ENCODE results near the gene RNF114. TPM values are rescaled to one million over a fixed set of nuclear protein-coding genes. Genes with fewer than 3 reads are reported as not detected.

Gene RNF114
- total RNA-seq, 1 donor from 2014 or later: 63.0 TPM

GRCh38 chr20:49982346-49983122 lies 46.3 kb downstream of the RNF114 start, which contains the start of gene SNAI1:
Gene SNAI1, plus strand, starts transcription at chr20:49982980. Its CDS starts 80 bp downstream, at chr20:49983060.
- H3K9me3 ChIP-seq: no peaks in the 10 kb centered on the region
- peak; percentile 93 to 95 for ATAC-seq
- peak within 1 kb of the TSS; percentile 72 for H3K27ac ChIP-seq
- H3K4me3 ChIP-seq: peak within 1 kb of the TSS; percentile 62
- intact Hi-C loops (cut with DNase I): no loop called here
- TF ChIP-seq CTCF (IDR thresholded peaks at IDR 0.05): peak; percentile 61
- H3K27me3 ChIP-seq (ENCODE audit: low read depth): no peaks in the 10 kb centered on the region
- peaks cover 48% of the 10 kb centered on the region for H3K4me1 ChIP-seq
- DNase-seq: peak; percentile 83
- peaks cover 4% of the 10 kb centered on the region for H3K36me3 ChIP-seq

- H3K4me3 ChIP-seq: peak overlapping the region; percentile 62
- no peaks in the 10 kb centered on the region for H3K9me3 ChIP-seq
- H3K27ac ChIP-seq: peak overlapping the region; percentile 72
- peaks cover 55% of the 10 kb centered on the region for H3K4me1 ChIP-seq
- no peaks in the 10 kb centered on the region for H3K27me3 ChIP-seq (ENCODE audit: low read depth)
- DNase-seq: no peak
- H3K36me3 ChIP-seq: peaks cover 11% of the 10 kb centered on the region
- intact Hi-C loops (cut with DNase I): no loop called here
- ATAC-seq: no peak
- no peak for TF ChIP-seq CTCF (IDR thresholded peaks at IDR 0.05)
Measured at GRCh38 chr20:49983123-49983847, 47.1 kb downstream of the RNF114 start.

GRCh38 chr20:49983848-49984408 lies 47.7 kb downstream of the RNF114 start:
- Histone ChIP-seq H3K9me3 (no peaks in the 10 kb centered on the region), H3K36me3 (peaks cover 11% of the 10 kb centered on the region), H3K4me1 (peaks cover 58% of the 10 kb centered on the region), H3K27ac (peak overlapping the region; percentile 72), H3K4me3 (peak overlapping the region; percentile 62), H3K27me3 (ENCODE audit: low read depth) (no peaks in the 10 kb centered on the region)
- ATAC-seq: no peak
- DNase-seq: no peak
- TF ChIP-seq CTCF (IDR thresholded peaks at IDR 0.05): no peak
- intact Hi-C loops (cut with DNase I): no loop called here

- H3K4me1 ChIP-seq: peaks cover 58% of the 10 kb centered on the region
- peak overlapping the region; percentile 72 for H3K27ac ChIP-seq
Measured at GRCh38 chr20:49984426-49985153, 48.4 kb downstream of the RNF114 start.

More at GRCh38 chr20:49984426-49985153, 48.4 kb downstream of the RNF114 start:
- intact Hi-C loops (cut with DNase I): no loop called here
- Histone ChIP-seq H3K27me3 (ENCODE audit: low read depth) (no peaks in the 10 kb centered on the region), H3K9me3 (no peaks in the 10 kb centered on the region), H3K4me3 (peak overlapping the region; percentile 62), H3K36me3 (peaks cover 11% of the 10 kb centered on the region)
- TF ChIP-seq CTCF (IDR thresholded peaks at IDR 0.05): no peak
- ATAC-seq (no peak), DNase-seq (no peak)

Measured in lower lobe of right lung (tissue), 2 donors.